ENCODE measurements around the gene STPG3. TPM values are rescaled to one million over a fixed set of nuclear protein-coding genes. Genes with fewer than 3 reads are reported as not detected.

STPG3 gene
- total and polyA plus RNA-seq, 9 of the 15 experiments (the other 6 are each of a cell fraction or from before 2014, with no cell fraction given): not detected

- no peak for TF ChIP-seq RERE (CRISPR knock-in tag; IDR thresholded peaks at IDR 0.05; ENCODE audit: borderline replicate concordance)
- no peak for TF ChIP-seq ZNF668 (CRISPR knock-in tag; IDR thresholded peaks at IDR 0.05)
- TF ChIP-seq DPF2 (IDR thresholded peaks at IDR 0.05): no peak
- TF ChIP-seq MCM3 (IDR thresholded peaks at IDR 0.05): no peak
- no peak for TF ChIP-seq ZNF695 (CRISPR knock-in tag; IDR thresholded peaks at IDR 0.05)
- TF ChIP-seq, protein P1, sequence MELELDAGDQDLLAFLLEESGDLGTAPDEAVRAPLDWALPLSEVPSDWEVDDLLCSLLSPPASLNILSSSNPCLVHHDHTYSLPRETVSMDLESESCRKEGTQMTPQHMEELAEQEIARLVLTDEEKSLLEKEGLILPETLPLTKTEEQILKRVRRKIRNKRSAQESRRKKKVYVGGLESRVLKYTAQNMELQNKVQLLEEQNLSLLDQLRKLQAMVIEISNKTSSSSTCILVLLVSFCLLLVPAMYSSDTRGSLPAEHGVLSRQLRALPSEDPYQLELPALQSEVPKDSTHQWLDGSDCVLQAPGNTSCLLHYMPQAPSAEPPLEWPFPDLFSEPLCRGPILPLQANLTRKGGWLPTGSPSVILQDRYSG (tag; conservative IDR thresholded peaks at IDR 0.05; ENCODE audit: low read depth): no peak
- TF ChIP-seq, protein P2, sequence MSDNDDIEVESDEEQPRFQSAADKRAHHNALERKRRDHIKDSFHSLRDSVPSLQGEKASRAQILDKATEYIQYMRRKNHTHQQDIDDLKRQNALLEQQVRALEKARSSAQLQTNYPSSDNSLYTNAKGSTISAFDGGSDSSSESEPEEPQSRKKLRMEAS (CRISPR knock-in tag; IDR thresholded peaks at IDR 0.05): peak; percentile 68; the same call in 1 of the 2 replicates
- TF ChIP-seq TFE3 (CRISPR knock-in tag; IDR thresholded peaks at IDR 0.05): no peak
- TF ChIP-seq MTF1 (CRISPR knock-in tag; IDR thresholded peaks at IDR 0.05; ENCODE audit: borderline replicate concordance): no peak
- TF ChIP-seq ZNF217 (CRISPR knock-in tag; IDR thresholded peaks at IDR 0.05): no peak
- TF ChIP-seq PCBP1 (IDR thresholded peaks at IDR 0.05; ENCODE audit: low read depth, low read length, poor library complexity, severe bottlenecking): no peak
- no peak for TF ChIP-seq KAT7 (CRISPR knock-in tag; IDR thresholded peaks at IDR 0.05; ENCODE audit: borderline replicate concordance)
- no peak for TF ChIP-seq NRF1 (conservative IDR thresholded peaks at IDR 0.05 in 1 of 2, IDR thresholded peaks at IDR 0.05 in 1 of 2)
- no peak for TF ChIP-seq ZNF696 (CRISPR knock-in tag; conservative IDR thresholded peaks at IDR 0.05)
- no peak for TF ChIP-seq ARNT (IDR thresholded peaks at IDR 0.05)
- TF ChIP-seq U2AF2 (optimal IDR thresholded peaks at IDR 0.05; ENCODE audit: low read depth, low read length): no peak
- TF ChIP-seq TFAM (CRISPR knock-in tag; conservative IDR thresholded peaks at IDR 0.05): no peak
- TF ChIP-seq ZNF431 (CRISPR knock-in tag; IDR thresholded peaks at IDR 0.05): no peak
- no peak for TF ChIP-seq BMI1 (IDR thresholded peaks at IDR 0.05; ENCODE audit: low read length)
- TF ChIP-seq ZNF830 (CRISPR knock-in tag; IDR thresholded peaks at IDR 0.05): no peak
- peak; percentile 35 for TF ChIP-seq RBM22 (IDR thresholded peaks at IDR 0.05; ENCODE audit: low read depth, low read length, poor library complexity, severe bottlenecking)
These were observed 16.9 kb upstream of the STPG3 start (continued) for GRCh38 chr9:137234055-137234697.
